H1 (cell line): Measurements from ENCODE around the gene FAH. TPM values are rescaled to one million over a fixed set of nuclear protein-coding genes. Genes with fewer than 3 reads are reported as not detected.

Experiments used
- SIN3A ChIP-seq, 2 experiments: IDR thresholded peaks in 1 of 2; conservative IDR thresholded peaks in 1 of 2; 2 replicates each; pipeline ENCODE4 v1.6.1; 2011 to 2012; ENCODE audit warnings: low read length in 2 of 2, improper control_type of control experiment in 1 of 2, low read depth in 1 of 2, mild to moderate bottlenecking in 1 of 2
- polyA plus RNA-seq, 7 experiments: library from polyadenylated mRNA; depleted of rRNA in 3 of 7; stranded (reverse) in 5 of 7; unstranded in 2 of 7; fragments of >200 nt in 5 of 7; fragments of 200-250 nt in 2 of 7; gene quantifications; 1 replicate in 5 of 7; 2 replicates in 1 of 7; 4 replicates in 1 of 7; pipeline versions ENCODE4 v1.2.1 to v1.2.3, GENCODE V29; 2011 to 2013; ENCODE audit warnings: missing spikeins in 2 of 7, mixed read lengths in 2 of 7
- total RNA-seq: library from RNA; stranded (reverse); fragmentation: NEBNext Ultra II Directional; extraction: Animal tissue kit (Norgen Biotek cat#: 25700); gene quantifications from 2 replicates; pipeline ENCODE4 v1.2.1, GENCODE V29; 2021
- TF ChIP-seq, protein P1 (sequence below): IDR thresholded peaks from 2 replicates; pipeline ENCODE4 v1.6.1; 2012; ENCODE audit warnings: low read length, inconsistent platforms

The FAH gene
- total and polyA plus RNA-seq, 2 of the 8 experiments (the other 6 are each of a cell fraction or from before 2014, with no cell fraction given) = 20.0 to 21.7 TPM

DNA sequence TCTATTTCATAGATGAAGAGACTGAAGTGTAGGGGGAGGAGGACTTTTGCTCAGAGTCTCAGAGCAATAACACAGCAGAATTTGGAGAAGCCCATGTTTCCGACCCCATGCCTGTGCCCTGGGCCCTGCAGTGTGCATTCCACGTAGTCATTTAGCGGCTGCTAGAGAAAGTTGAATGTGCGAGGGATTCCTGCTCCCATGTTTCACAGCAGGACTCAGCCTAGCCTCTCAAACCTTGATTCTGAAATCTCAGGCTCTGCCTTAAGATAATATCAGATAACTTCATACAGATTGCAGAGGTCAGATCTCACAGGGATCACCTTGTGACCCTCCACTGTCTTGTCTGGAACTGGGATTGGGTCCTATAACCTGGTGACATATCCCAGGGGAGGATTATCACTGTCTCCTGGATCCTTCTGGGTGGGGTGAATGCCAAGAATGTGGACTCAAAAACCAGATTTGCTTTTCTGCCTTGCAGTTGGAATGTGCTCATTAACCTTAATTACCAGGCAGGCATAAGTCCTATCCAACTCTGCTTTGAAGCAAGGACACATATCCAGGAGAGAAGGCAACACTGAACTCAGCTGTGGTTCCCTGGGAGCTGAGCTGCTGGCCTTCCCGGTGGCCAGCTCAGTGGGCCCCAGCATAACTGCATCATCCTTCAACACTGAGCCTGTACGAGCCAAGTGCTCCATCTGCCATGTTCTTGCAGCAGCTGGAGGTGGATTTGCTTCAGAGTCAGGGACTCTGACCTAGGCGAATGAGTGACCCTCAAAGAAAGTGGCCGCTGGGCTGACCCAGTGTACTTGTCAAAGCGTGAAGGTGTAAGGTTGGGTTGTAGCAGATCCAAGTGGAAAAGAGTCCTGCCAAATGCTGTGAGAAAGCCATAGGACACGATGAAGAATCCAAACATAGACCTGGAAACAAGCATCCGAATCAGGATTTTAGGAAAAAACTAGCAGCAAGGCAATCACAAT, 56.2 kb downstream of the FAH start (continued):
- TF ChIP-seq, protein P1, sequence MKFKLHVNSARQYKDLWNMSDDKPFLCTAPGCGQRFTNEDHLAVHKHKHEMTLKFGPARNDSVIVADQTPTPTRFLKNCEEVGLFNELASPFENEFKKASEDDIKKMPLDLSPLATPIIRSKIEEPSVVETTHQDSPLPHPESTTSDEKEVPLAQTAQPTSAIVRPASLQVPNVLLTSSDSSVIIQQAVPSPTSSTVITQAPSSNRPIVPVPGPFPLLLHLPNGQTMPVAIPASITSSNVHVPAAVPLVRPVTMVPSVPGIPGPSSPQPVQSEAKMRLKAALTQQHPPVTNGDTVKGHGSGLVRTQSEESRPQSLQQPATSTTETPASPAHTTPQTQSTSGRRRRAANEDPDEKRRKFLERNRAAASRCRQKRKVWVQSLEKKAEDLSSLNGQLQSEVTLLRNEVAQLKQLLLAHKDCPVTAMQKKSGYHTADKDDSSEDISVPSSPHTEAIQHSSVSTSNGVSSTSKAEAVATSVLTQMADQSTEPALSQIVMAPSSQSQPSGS = no peak
- TF ChIP-seq SIN3A (conservative IDR thresholded peaks at IDR 0.05 in 1 of 2, IDR thresholded peaks at IDR 0.05 in 1 of 2; ENCODE audit: low read depth in 1 of 2, low read length in 2 of 2) = no peak
